A549 (cell line): ENCODE results near the gene SFT2D2. TPM values are rescaled to one million over a fixed set of nuclear protein-coding genes. Genes with fewer than 3 reads are reported as not detected.

Experiments
- ATAC-seq, 2 experiments: fragments of 200-7000 bp in 1 of 2; fragments of >200 bp in 1 of 2; cut with Nextera tagmentation in 1 of 2; cut with Tn5 transposase in 1 of 2; 3 replicates each; pipeline versions ENCODE4 v1.8.0 to v1.9.1; 2018 to 2020; ENCODE audit warnings: mild to moderate bottlenecking in 1 of 2, moderate library complexity in 1 of 2
- CTCF ChIA-PET: fragments of 300-600 bp; sonication (Branson Sonifier 250); formaldehyde crosslinking; extraction: SDS; loops from one replicate; lab custom pipeline; 2021; ENCODE audit warnings: antibody characterized with exemption, inconsistent platforms; lab: Yijun Ruan, JAX
- POLR2A ChIA-PET: fragments of 350-600 bp; formaldehyde crosslinking; extraction: SDS; loops from one replicate; lab custom pipeline; 2021; ENCODE audit warnings: antibody characterized with exemption, inconsistent platforms; lab: Yijun Ruan, JAX
- DNase-seq, 2 experiments: peaks; one replicate each; pipeline versions ENCODE4 v3.0.0 to v3.0.0-alpha.2; 2011 to 2016; ENCODE audit warnings: low read depth in 1 of 2, low spot score in 1 of 2
- FAIRE-seq: peaks from 2 replicates; lab custom pipeline; 2011; peaks lifted over from hg19 to GRCh38; lab: Jason Lieb, UNC
- H3K27ac ChIP-seq, 2 experiments: fragments of >200 bp; sonication (Bioruptor Twin); formaldehyde crosslinking; 3 replicates each; pipeline ENCODE4 v1.5.1; 2016 to 2017
- H3K4me1 ChIP-seq: fragments of >200 bp; sonication (Bioruptor Twin); formaldehyde crosslinking; 3 replicates; pipeline ENCODE4 v1.6.1; 2016
- H3K4me2 ChIP-seq: fragments of >200 bp; sonication (Bioruptor Twin); formaldehyde crosslinking; 3 replicates; pipeline ENCODE4 v1.6.1; 2016
- H3K4me3 ChIP-seq: fragments of >200 bp; sonication (Bioruptor Twin); formaldehyde crosslinking; 3 replicates; pipeline ENCODE4 v1.5.1; 2016
- H3K9me3 ChIP-seq: fragments of >200 bp; sonication (Bioruptor Twin); formaldehyde crosslinking; 3 replicates; pipeline ENCODE4 v1.6.1; 2016
- BHLHE40 ChIP-seq: IDR thresholded peaks from 2 replicates; pipeline ENCODE4 v1.6.1; 2012; ENCODE audit warnings: low read depth, low read length, inconsistent platforms
- CBX2 ChIP-seq: fragments of 200-600 bp; sonication (generic); IDR thresholded peaks from 2 replicates; pipeline ENCODE4 v1.6.1; 2016; ENCODE audit warnings: low read depth, mild to moderate bottlenecking, borderline replicate concordance
- CBX8 ChIP-seq: fragments of 200-600 bp; sonication (generic); IDR thresholded peaks from 2 replicates; pipeline ENCODE4 v1.6.1; 2016
- CHD2 ChIP-seq: fragments of 150-350 bp; IDR thresholded peaks from 2 replicates; pipeline ENCODE4 v1.6.1; 2014; ENCODE audit warnings: low read length; ENCODE audit not compliant: partially characterized antibody
- EHMT2 ChIP-seq: fragments of 200-600 bp; sonication (generic); IDR thresholded peaks from 2 replicates; pipeline ENCODE4 v1.6.1; 2016; ENCODE audit warnings: antibody characterized with exemption, low read depth, mild to moderate bottlenecking, moderate library complexity
- FOSB ChIP-seq: fragments of 250-450 bp; sonication (Bioruptor Pico); IDR thresholded peaks from 2 replicates; pipeline ENCODE4 v1.5.0; 2020; ENCODE audit warnings: mild to moderate bottlenecking, moderate library complexity
- GATA3 ChIP-seq: IDR thresholded peaks from 2 replicates; pipeline ENCODE4 v1.6.1; 2012; ENCODE audit warnings: borderline replicate concordance
- HEYL ChIP-seq: fragments of 250-450 bp; sonication (Bioruptor Pico); IDR thresholded peaks from 2 replicates; pipeline ENCODE4 v1.8.0; 2021; ENCODE audit warnings: mild to moderate bottlenecking, moderate library complexity
- HOXA7 ChIP-seq: fragments of 250-450 bp; sonication (Bioruptor Pico); IDR thresholded peaks from 2 replicates; pipeline ENCODE4 v1.5.0; 2020; ENCODE audit warnings: mild to moderate bottlenecking, moderate library complexity
- JUN ChIP-seq, 2 experiments: fragments of >200 bp; sonication (Bioruptor Twin); formaldehyde crosslinking; IDR thresholded peaks; 2 replicates in 1 of 2; 3 replicates in 1 of 2; pipeline ENCODE4 v1.6.1; 2016 to 2017
- JUNB ChIP-seq: fragments of >200 bp; sonication (Bioruptor Twin); formaldehyde crosslinking; IDR thresholded peaks from 2 replicates; pipeline ENCODE4 v1.6.1; 2016
- KDM1A ChIP-seq: fragments of 200-600 bp; sonication (generic); IDR thresholded peaks from 2 replicates; pipeline ENCODE4 v1.6.1; 2016; ENCODE audit warnings: low read depth, mild to moderate bottlenecking
- MAFK ChIP-seq: fragments of 450-650 bp; IDR thresholded peaks from 2 replicates; pipeline ENCODE4 v1.6.1; 2014; ENCODE audit not compliant: partially characterized antibody
- NR3C1 ChIP-seq: fragments of >200 bp; sonication (Bioruptor Twin); formaldehyde crosslinking; IDR thresholded peaks from 3 replicates; pipeline ENCODE4 v1.6.1; 2017
- PHF8 ChIP-seq: fragments of 200-600 bp; sonication (generic); IDR thresholded peaks from 2 replicates; pipeline ENCODE4 v1.6.1; 2016; ENCODE audit warnings: low read depth, mild to moderate bottlenecking, antibody characterized with exemption, moderate library complexity, borderline replicate concordance
- POLR2A ChIP-seq: IDR thresholded peaks from 2 replicates; pipeline ENCODE4 v1.6.1; 2012; ENCODE audit warnings: mild to moderate bottlenecking, low read length
- POLR2AphosphoS2 ChIP-seq: conservative IDR thresholded peaks from 2 replicates; pipeline ENCODE4 v1.6.1; 2012; ENCODE audit warnings: low read length, improper control_type of control experiment, inconsistent platforms
- RAD21 ChIP-seq, 2 experiments: fragments of >200 bp in 1 of 2; sonication (Bioruptor Twin) in 1 of 2; formaldehyde crosslinking in 1 of 2; IDR thresholded peaks in 1 of 2; conservative IDR thresholded peaks in 1 of 2; 2 replicates in 1 of 2; 3 replicates in 1 of 2; pipeline ENCODE4 v1.6.1; 2012 to 2018; ENCODE audit warnings: inconsistent platforms in 1 of 2
- RFX5 ChIP-seq: fragments of 450-650 bp; IDR thresholded peaks from 2 replicates; pipeline ENCODE4 v1.7.1; 2014; ENCODE audit warnings: antibody characterized with exemption, mild to moderate bottlenecking, moderate library complexity
- SMC3 ChIP-seq: fragments of >200 bp; sonication (Bioruptor Twin); formaldehyde crosslinking; IDR thresholded peaks from 3 replicates; pipeline ENCODE4 v1.6.1; 2018; ENCODE audit warnings: inconsistent platforms
- SREBF2 ChIP-seq: fragments of 450-650 bp; IDR thresholded peaks from 2 replicates; pipeline ENCODE4 v1.6.1; 2014; ENCODE audit warnings: mild to moderate bottlenecking, moderate library complexity
- TFCP2L1 ChIP-seq: fragments of 250-450 bp; sonication (Bioruptor Pico); IDR thresholded peaks from 2 replicates; pipeline ENCODE4 v1.5.0; 2021; ENCODE audit warnings: mild to moderate bottlenecking
- ZC3H11A ChIP-seq: fragments of 450-650 bp; IDR thresholded peaks from 2 replicates; pipeline ENCODE4 v1.6.1; 2014; ENCODE audit warnings: antibody characterized with exemption, mild to moderate bottlenecking
- ZFP36 ChIP-seq: fragments of 450-650 bp; IDR thresholded peaks from 2 replicates; pipeline ENCODE4 v1.6.1; 2014; ENCODE audit warnings: borderline replicate concordance; ENCODE audit not compliant: partially characterized antibody
- WGBS: methylation state at CpG from one replicate; pipeline ENCODE4 v1.1.6; 2017; ENCODE audit errors: missing lambda C conversion rate; 5-methylcytosine and 5-hydroxymethylcytosine counted together
- polyA plus RNA-seq, 4 experiments: library from polyadenylated mRNA; depleted of rRNA in 3 of 4; stranded (reverse); fragments of >200 nt; fragmentation: RNase III in 1 of 4; extraction: RNeasy Plus Mini Kit Qiagen cat#74134 plus additional on column Dnase treatment in 1 of 4; gene quantifications; 2 replicates in 3 of 4; 3 replicates in 1 of 4; pipeline ENCODE4 v1.2.3, GENCODE V29; 2011 to 2017
- TF ChIP-seq, protein P1 (sequence below): fragments of >200 bp; sonication (Bioruptor Twin); formaldehyde crosslinking; IDR thresholded peaks from 3 replicates; pipeline ENCODE4 v1.6.1; 2016

SFT2D2 gene
- polyA plus RNA-seq, 2 of the 4 experiments (the other 2 are of a cell fraction), result 12.8 to 40.1 TPM

GRCh38 chr1:168291222-168291837 is 65.5 kb downstream of the SFT2D2 start:
- no peak for FAIRE-seq
- POLR2A ChIA-PET, result no interaction called here
- Histone ChIP-seq H3K4me1 (peaks cover 8% of the 10 kb centered on the region), H3K9me3 (no peaks in the 10 kb centered on the region)
- TF ChIP-seq JUN (IDR thresholded peaks at IDR 0.05), result no peak
- no peak for TF ChIP-seq CBX8
- no peak for TF ChIP-seq RFX5
- TF ChIP-seq ZFP36, result no peak
- no peak for TF ChIP-seq RAD21 (conservative IDR thresholded peaks at IDR 0.05 in 1 of 2, IDR thresholded peaks at IDR 0.05 in 1 of 2)
- TF ChIP-seq HOXA7, result no peak
- TF ChIP-seq JUNB, result no peak
- TF ChIP-seq BHLHE40, result no peak
- TF ChIP-seq, protein P1, sequence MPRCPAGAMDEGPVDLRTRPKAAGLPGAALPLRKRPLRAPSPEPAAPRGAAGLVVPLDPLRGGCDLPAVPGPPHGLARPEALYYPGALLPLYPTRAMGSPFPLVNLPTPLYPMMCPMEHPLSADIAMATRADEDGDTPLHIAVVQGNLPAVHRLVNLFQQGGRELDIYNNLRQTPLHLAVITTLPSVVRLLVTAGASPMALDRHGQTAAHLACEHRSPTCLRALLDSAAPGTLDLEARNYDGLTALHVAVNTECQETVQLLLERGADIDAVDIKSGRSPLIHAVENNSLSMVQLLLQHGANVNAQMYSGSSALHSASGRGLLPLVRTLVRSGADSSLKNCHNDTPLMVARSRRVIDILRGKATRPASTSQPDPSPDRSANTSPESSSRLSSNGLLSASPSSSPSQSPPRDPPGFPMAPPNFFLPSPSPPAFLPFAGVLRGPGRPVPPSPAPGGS, result no peak
- no peak for TF ChIP-seq GATA3
- no peak for TF ChIP-seq POLR2A
- TF ChIP-seq CBX2, result no peak
- no peak for TF ChIP-seq NR3C1
- TF ChIP-seq EHMT2, result no peak
- no peak for TF ChIP-seq SMC3
- no peak for TF ChIP-seq ZC3H11A
- TF ChIP-seq TFCP2L1 (CRISPR knock-in tag), result no peak
- TF ChIP-seq, all 56 proteins: peak for 0
- no peak overlapping the region for H3K4me2 ChIP-seq
- CTCF ChIA-PET, result interaction anchor here (1.6 to 1.7 kb wide), 2 partner anchors 10 to 51 kb away, joined by 3 to 6 read pairs; partner anchors contain the start of gene TBX19
- DNase-seq (no peak), ATAC-seq (no peak)
- WGBS, result 85% methylated on average over 15 of the region's 15 CpGs
- H3K27ac ChIP-seq, result no peak overlapping the region
- no peak overlapping the region for H3K4me3 ChIP-seq

DNA sequence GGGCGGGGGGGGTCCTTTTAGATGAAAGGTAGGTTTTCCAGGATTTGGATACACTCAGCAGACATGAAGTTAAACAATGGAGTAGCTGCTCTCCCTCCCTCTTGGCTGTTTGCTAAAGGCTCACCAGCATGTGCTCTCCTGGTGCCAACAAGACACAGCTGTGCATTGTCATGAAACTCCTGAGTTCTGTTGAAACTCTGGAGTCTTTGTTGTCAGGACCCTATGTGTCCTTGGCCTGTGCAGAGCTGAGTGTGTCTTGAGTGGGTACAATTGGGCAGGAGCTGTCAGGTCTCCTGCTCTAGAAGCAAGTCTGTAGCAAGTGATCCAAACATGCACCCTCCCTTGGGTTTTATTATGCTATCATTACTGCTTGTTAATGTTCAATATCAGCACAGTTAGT is 67.6 kb downstream of the SFT2D2 start:
- TF ChIP-seq CHD2 (no peak), SREBF2 (no peak), PHF8 (no peak), TFCP2L1 (CRISPR knock-in tag) (no peak), KDM1A (no peak), HEYL (CRISPR knock-in tag) (no peak), POLR2AphosphoS2 (no peak), MAFK (no peak)
- Histone ChIP-seq H3K27ac (no peak overlapping the region), H3K9me3 (no peaks in the 10 kb centered on the region), H3K4me2 (no peak overlapping the region), H3K4me1 (no peaks in the 10 kb centered on the region), H3K4me3 (no peak overlapping the region)
- 88% methylated on average over 1 of the region's 1 CpG for WGBS
- FAIRE-seq, result no peak
- ATAC-seq, result no peak
- no peak for DNase-seq
- ChIA-PET CTCF (no interaction called here), POLR2A (no interaction called here)

GRCh38 chr1:168295411-168296114 is 69.8 kb downstream of the SFT2D2 start:
- no peak for TF ChIP-seq FOSB (CRISPR knock-in tag)
- ATAC-seq, result no peak
- peaks cover 12% of the 10 kb centered on the region for H3K4me1 ChIP-seq
- WGBS, result 88% methylated on average over 8 of the region's 8 CpGs
- no peak overlapping the region for H3K4me3 ChIP-seq
- DNase-seq, result no peak
- H3K4me2 ChIP-seq, result no peak overlapping the region
- no peaks in the 10 kb centered on the region for H3K9me3 ChIP-seq
- no peak overlapping the region; a peak in 1 of 6 replicates for H3K27ac ChIP-seq
- FAIRE-seq, result no peak
- ChIA-PET CTCF (interaction anchor here (0.9 kb wide), 1 partner anchor 60 kb away, joined by 3 read pairs; no protein-coding TSS in a partner anchor), POLR2A (no interaction called here)
